Fibroblast of the aortic adventitia (primary cell): ENCODE results near the gene EHF. TPM values are rescaled to one million over a fixed set of nuclear protein-coding genes. Genes with fewer than 3 reads are reported as not detected.

Source experiments
- DNase-seq: peaks from one replicate; pipeline ENCODE4 v3.0.0-alpha.2; 2010; ENCODE audit warnings: low read depth
- H3K4me3 ChIP-seq: 2 replicates; pipeline ENCODE4 v1.5.1; 2011; ENCODE audit warnings: low read depth, mild to moderate bottlenecking, control low read depth, low read length, moderate library complexity
- CTCF ChIP-seq: IDR thresholded peaks from 2 replicates; pipeline ENCODE4 v1.5.1; 2011; ENCODE audit warnings: mild to moderate bottlenecking, low read length, control low read depth, inconsistent platforms; ENCODE audit not compliant: insufficient read depth
- total RNA-seq: library from RNA; depleted of rRNA; stranded (reverse); fragments of >200 nt; gene quantifications from 2 replicates; pipeline ENCODE4 v1.2.3, GENCODE V29; 2012; ENCODE audit warnings: low replicate concordance

The EHF gene
- total RNA-seq, 1 donor = 0.18 TPM

GRCh38 chr11:34640050-34640923 lies 19.4 kb downstream of the EHF start:
- no peak for TF ChIP-seq CTCF
- H3K4me3 ChIP-seq = no peak overlapping the region
- DNase-seq = no peak

- DNase-seq = no peak
- no peak overlapping the region for H3K4me3 ChIP-seq
- TF ChIP-seq CTCF = no peak
Observed at GRCh38 chr11:34640924-34641275, 20.0 kb downstream of the EHF start.

GRCh38 chr11:34641456-34641855 lies 20.6 kb downstream of the EHF start:
- no peak for TF ChIP-seq CTCF
- no peak overlapping the region for H3K4me3 ChIP-seq
- DNase-seq = no peak

GRCh38 chr11:34642001-34642554 lies 21.2 kb downstream of the EHF start:
- H3K4me3 ChIP-seq = no peak overlapping the region
- DNase-seq = no peak
- TF ChIP-seq CTCF = no peak

GRCh38 chr11:34642873-34643272 lies 22.0 kb downstream of the EHF start:
- no peak for TF ChIP-seq CTCF
- H3K4me3 ChIP-seq = no peak overlapping the region
- DNase-seq = no peak

- H3K4me3 ChIP-seq = no peak overlapping the region
- DNase-seq = no peak
- no peak for TF ChIP-seq CTCF
Observed at GRCh38 chr11:34643311-34643710, 22.4 kb downstream of the EHF start.

GRCh38 chr11:34643846-34644245 lies 23.0 kb downstream of the EHF start:
- no peak overlapping the region for H3K4me3 ChIP-seq
- no peak for DNase-seq
- no peak for TF ChIP-seq CTCF
